NCI-H82 treated with DMSO at 0.1 percent for 48 hours (cell line): ENCODE results near the gene KDM4F.
"Not testable (repeated sequence)": the region's sequence is repeated elsewhere in the genome, so short reads cannot be mapped to it uniquely, and the experiment has no call there.

Experiments used
- DNase-seq: peaks from one replicate; lab custom pipeline; 2025; ENCODE audit not compliant: unreplicated experiment; lab: John Stamatoyannopoulos, UW

The KDM4F gene

GRCh38 chr11:95049122-95049521 is at the start of gene KDM4F:
Gene KDM4F (plus strand): TSS chr11:95049422.
- DNase-seq: not testable (repeated sequence)

- no peak for DNase-seq
Measured at GRCh38 chr11:95003716-95004115, 45.5 kb upstream of the KDM4F start.

GRCh38 chr11:95005642-95006041 is 43.6 kb upstream of the KDM4F start:
- DNase-seq: no peak

GRCh38 chr11:95011376-95011775 is 37.8 kb upstream of the KDM4F start:
- DNase-seq: no peak

GRCh38 chr11:95014184-95014821 is 34.9 kb upstream of the KDM4F start:
- DNase-seq: no peak

- DNase-seq: no peak
Measured at GRCh38 chr11:95016139-95016538, 33.1 kb upstream of the KDM4F start.

- DNase-seq: not testable (repeated sequence)
Measured at GRCh38 chr11:95021468-95021867, 27.8 kb upstream of the KDM4F start.

GRCh38 chr11:95024958-95025357 is 24.3 kb upstream of the KDM4F start, which contains the start of gene KDM4E:
Gene KDM4E (plus strand): TSS chr11:95025258. CDS start chr11:95025558, 300 bp downstream.
- DNase-seq: no peak

- not testable (repeated sequence) for DNase-seq
Measured at GRCh38 chr11:95025594-95025993, 23.6 kb upstream of the KDM4F start.

- no peak for DNase-seq
Measured at GRCh38 chr11:95028357-95028756, 20.9 kb upstream of the KDM4F start.

- no peak for DNase-seq
Measured at GRCh38 chr11:95033051-95033450, 16.2 kb upstream of the KDM4F start.

GRCh38 chr11:95035316-95035715 is 13.9 kb upstream of the KDM4F start:
- DNase-seq: no peak

- DNase-seq: not testable (repeated sequence)
Measured at GRCh38 chr11:95037356-95038035, 11.7 kb upstream of the KDM4F start.

- DNase-seq: no peak
Measured at GRCh38 chr11:95042239-95042638, 7.0 kb upstream of the KDM4F start.

- DNase-seq: no peak
Measured at GRCh38 chr11:95042906-95043305, 6.3 kb upstream of the KDM4F start.

- DNase-seq: no peak
Measured at GRCh38 chr11:95044010-95044409, 5.2 kb upstream of the KDM4F start.

- no peak for DNase-seq
Measured at GRCh38 chr11:95045812-95046211, 3.4 kb upstream of the KDM4F start.

- DNase-seq: no peak
Measured at GRCh38 chr11:95050595-95051202, 1.5 kb downstream of the KDM4F start.

GRCh38 chr11:95054356-95054755 is 5.1 kb downstream of the KDM4F start:
- DNase-seq: no peak

- DNase-seq: no peak
Measured at GRCh38 chr11:95055283-95055897, 6.2 kb downstream of the KDM4F start.

GRCh38 chr11:95057959-95058358 is 8.7 kb downstream of the KDM4F start:
- no peak for DNase-seq

- DNase-seq: no peak
Measured at GRCh38 chr11:95058621-95059020, 9.4 kb downstream of the KDM4F start.
